H4 (cell line): ENCODE measurements around the gene AFAP1L2. TPM values are rescaled to one million over a fixed set of nuclear protein-coding genes. Genes with fewer than 3 reads are reported as not detected.

Experiments used
- DNase-seq: peaks from one replicate; pipeline ENCODE4 v3.0.0-alpha.2; 2015; ENCODE audit warnings: low spot score
- total RNA-seq: library from RNA; depleted of rRNA; stranded (reverse); fragments of >200 nt; shearing (Covaris generic); gene quantifications from 2 replicates; pipeline ENCODE4 v1.2.3, GENCODE V29; 2014

AFAP1L2 gene
- total RNA-seq, 1 experiment from 2014 or later: 1.3 TPM

DNA sequence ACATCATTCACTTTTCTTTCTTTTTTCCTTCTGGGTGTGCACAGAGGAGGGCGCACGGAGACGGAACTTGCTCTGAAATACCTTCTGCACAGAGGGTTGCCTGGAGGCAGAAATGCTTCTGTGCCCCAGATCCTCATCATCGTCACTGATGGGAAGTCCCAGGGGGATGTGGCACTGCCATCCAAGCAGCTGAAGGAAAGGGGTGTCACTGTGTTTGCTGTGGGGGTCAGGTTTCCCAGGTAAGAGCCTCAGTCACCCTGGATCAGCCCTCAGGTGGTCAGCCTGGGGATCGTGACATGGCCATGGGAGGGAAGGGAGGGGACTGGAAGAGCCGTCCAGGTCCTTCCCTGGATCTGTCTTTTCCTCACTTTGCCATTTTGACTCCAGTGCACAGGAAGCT is 131.6 kb downstream of the AFAP1L2 start:
- no peak for DNase-seq

GRCh38 chr10:114271779-114272167 is 132.5 kb downstream of the AFAP1L2 start:
- peak; percentile 96 for DNase-seq

GRCh38 chr10:114271075-114271778 is 133.1 kb downstream of the AFAP1L2 start:
- peak; percentile 86 for DNase-seq

- peak; percentile 91 for DNase-seq
Measured at GRCh38 chr10:114266521-114266920, 137.8 kb downstream of the AFAP1L2 start.

DNA sequence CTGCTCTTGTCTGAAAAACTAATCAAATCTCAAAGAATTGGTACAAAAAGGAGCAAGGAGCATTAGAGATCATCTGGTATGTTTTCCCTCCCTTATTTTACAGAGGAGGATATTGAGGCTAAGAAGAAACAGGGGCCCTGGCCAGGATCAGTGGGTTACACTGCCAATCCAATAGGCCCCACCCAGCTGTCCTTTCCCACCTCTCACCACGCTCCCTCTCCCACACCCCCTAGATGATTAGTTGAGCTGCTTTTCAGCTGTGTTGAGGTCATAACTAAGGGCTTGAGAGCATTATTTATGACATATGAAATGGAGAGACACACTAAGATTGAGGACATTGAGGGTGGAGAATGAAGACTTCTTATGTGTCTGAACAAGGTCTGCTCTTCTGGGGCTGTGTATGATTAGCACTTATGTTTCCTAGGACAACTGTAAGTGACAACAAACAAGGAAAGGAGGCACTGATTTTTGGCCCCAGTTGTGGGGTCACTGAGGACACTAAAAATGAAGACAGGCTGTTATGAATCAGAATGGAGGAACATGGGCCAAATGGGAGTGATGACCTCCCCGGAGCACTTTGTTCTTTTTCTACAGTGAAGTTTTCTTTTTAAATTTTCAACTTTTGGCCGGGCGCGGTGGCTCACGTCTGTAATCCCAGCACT is 138.8 kb downstream of the AFAP1L2 start:
- no peak for DNase-seq

GRCh38 chr10:114262496-114262895 is 141.8 kb downstream of the AFAP1L2 start:
- no peak for DNase-seq

DNA sequence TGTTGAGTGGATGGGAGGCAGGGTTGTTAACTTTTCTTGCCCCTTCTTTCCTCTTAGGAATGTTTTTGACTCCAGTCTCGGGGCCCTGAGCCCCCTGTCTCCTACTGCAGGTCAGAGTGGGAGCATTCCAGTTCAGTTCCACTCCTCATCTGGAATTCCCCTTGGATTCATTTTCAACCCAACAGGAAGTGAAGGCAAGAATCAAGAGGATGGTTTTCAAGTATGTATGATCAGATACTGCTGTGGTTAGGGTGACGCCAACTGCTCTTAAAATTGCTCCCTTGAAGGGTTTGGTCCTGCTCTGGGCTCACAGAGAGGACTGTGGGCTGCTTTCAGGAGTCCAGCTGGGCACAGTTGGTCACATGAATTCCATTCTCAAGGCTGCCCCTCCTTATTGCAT is 143.2 kb downstream of the AFAP1L2 start:
- peak; percentile 88 for DNase-seq

- DNase-seq: no peak
Measured at GRCh38 chr10:114260366-114260765, 143.9 kb downstream of the AFAP1L2 start.

GRCh38 chr10:114259824-114260223 is 144.5 kb downstream of the AFAP1L2 start:
- DNase-seq: no peak

GRCh38 chr10:114258274-114258840 is 145.9 kb downstream of the AFAP1L2 start:
- DNase-seq: peak; percentile 88

DNA sequence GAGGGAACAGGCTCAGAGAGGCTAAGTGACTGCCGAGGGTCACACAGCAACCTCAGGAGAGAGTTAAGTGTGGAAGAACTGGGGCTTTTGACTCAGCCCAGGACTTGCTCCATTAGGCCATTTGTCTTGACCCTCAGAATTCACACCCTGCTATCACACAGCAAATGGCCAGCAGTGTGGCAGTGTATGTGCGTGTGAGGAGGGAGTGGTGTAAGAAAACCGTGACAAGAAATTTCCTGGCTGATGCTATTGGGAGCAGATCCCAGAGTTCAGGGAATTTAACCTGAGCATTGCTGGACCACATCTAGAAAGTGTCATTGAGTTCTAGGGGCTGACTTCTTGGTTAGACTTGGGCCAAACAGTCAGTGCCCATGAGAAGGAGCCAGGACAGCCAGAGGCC is 146.8 kb downstream of the AFAP1L2 start:
- no peak for DNase-seq

- DNase-seq: peak; percentile 76
Measured at GRCh38 chr10:114256822-114257221, 147.5 kb downstream of the AFAP1L2 start.

DNA sequence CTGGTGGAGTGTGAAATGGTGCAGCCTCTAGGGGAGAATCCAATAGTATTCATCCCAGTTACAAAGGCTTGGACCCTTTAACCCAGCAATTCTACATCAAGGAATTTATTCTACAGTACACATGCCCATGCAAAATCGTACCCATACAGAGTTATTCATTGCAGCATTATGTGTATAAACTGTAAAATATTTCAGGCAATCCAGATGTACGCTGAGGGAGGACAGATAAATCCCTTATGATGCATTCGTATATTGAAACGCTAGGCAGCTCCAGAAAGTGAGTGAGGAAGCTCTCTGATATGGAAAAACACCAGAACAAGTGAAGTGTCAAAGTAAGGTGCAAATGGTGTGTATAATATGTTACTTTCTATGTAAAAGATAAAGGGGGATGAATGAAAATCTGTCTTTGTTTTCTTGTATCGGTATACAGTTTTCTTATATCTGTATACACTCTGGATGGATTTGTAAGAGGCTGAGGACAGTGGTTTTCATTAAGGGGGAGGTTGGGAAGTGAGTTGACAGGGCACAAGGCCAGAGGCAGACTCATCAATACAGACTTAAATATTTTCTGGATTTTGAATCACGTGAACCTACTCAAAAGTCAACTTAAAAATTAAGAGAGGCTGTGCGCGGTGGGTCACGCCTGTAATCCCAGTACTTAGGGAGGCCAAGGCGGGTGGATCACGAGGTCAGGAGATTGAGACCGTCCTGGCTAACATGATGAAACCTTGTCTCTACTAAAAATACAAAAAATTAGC is 148.1 kb downstream of the AFAP1L2 start:
- DNase-seq: no peak

DNA sequence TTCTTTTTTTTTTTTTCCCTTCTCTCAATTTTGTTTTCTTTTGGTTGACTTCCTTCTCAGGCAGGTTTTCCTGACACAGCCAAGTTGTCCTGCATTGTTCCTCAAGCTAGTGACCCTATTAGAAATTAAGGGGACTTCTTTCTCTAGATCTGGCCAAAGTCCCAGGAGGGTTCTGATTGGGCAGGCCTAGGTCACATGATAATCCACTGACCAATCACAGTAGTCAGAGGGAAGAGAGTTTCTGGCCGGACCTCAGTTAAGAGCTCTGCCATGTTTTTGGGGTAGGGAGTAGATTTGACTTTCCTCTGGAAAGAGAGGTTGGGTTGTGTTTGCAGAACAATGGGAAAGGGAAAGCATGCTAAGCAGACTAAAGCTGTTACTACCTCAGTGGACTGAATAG is 149.1 kb downstream of the AFAP1L2 start:
- DNase-seq: no peak

- no peak for DNase-seq
Measured at GRCh38 chr10:114252883-114253282, 151.4 kb downstream of the AFAP1L2 start.

DNA sequence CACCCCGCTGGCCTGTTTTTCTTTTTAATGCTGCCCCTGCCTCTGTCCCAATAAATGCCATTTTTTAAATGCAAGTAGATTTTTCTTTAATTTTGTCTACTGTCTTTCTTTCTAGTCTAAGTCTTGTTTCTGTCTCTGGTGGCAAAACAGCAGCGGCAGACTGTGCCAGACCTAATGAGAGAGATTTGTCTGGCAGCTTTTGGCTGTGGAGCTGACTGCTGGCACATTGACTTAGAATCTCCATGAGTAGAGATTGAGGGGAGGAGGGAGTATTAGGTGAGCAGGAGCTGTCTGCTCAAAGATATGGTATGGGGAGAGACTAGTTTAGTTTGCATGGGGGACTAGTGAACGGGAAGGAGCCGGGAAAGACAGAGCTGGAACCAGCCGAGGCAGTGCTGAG is 152.2 kb downstream of the AFAP1L2 start:
- no peak for DNase-seq

DNA sequence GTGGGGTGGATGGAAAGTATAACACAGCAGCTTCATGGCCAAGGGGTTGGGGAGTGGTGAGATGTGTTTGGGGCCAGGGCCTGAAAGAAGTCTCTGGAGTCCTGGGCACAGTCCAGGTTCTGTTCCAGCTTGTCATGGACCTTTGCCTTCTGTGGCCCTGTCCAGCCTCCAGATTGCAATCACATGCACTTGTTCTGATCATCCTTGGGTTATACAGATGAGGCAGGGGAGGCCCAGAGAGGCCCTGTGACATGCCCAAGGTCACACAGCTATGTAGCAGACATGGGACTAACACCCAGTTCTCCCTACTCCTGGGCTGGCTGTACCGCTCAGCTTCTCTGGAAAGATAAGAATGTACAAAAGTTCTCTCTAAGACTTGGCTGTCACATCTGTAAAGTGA is 153.6 kb downstream of the AFAP1L2 start:
- DNase-seq: no peak

DNA sequence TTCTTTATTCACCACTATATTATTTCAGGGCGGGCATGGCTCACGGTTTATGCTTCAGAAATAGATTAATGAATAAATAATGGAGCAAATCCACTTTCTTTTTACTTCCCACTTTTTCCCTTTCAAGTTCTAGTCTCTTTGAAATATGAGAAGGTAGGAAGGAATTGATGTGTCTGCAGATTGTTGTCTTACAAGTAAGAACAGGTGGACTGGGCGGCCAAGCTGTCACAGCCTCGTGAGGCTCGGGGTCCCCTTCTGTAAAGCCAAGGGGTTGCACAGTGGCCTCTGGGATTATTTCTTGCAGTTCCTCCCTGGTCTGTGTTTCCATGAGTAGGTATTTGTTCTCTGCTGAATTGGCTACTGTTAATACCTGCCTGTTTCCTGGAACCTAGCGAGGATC is 154.1 kb downstream of the AFAP1L2 start:
- no peak for DNase-seq

DNA sequence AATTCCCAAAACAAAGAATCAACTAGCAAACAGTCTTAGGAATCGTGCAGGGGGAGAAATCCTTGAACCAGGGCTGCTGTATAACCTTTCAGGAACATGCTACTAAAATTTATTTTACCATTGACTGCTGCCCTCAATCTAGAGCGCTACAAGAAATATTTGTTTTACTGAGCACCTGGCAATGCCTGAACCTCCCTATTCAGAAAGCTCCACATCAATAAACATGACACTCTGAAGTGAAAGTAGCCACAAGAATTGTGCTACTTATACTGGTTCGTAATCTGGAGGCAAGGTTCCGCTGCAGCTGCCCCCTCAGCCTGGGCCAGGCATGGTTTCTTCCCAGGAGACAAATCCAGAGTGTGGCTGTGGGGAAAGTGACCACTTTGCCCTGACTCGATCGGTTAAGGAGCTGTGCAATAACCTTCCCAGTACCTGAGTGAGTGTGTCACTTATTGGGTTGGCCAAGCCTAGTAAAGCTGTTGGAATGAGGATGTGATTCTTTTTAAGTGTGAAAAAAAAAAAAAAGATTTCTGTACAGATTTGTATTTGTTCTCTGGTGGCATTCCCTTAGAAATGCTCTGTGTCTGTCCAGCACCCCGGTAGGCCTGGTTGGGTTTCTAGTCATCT is 157.5 kb downstream of the AFAP1L2 start:
- no peak for DNase-seq

- DNase-seq: no peak
Measured at GRCh38 chr10:114245121-114245791, 159.0 kb downstream of the AFAP1L2 start.
